Inflammatory macrophage treated with lipopolysaccharide for 4 hours (primary cell): ENCODE data around the gene GIMD1.
"Not testable (repeated sequence)": the region's sequence is repeated elsewhere in the genome, so short reads cannot be mapped to it uniquely, and the experiment has no call there.

ENCODE experiments used
- DNase-seq: peaks from one replicate; pipeline ENCODE4 v3.0.0-alpha.2; 2020

Gene GIMD1

GRCh38 chr4:106344647-106344970 lies 24.0 kb downstream of the GIMD1 start:
- DNase-seq = no peak

DNA sequence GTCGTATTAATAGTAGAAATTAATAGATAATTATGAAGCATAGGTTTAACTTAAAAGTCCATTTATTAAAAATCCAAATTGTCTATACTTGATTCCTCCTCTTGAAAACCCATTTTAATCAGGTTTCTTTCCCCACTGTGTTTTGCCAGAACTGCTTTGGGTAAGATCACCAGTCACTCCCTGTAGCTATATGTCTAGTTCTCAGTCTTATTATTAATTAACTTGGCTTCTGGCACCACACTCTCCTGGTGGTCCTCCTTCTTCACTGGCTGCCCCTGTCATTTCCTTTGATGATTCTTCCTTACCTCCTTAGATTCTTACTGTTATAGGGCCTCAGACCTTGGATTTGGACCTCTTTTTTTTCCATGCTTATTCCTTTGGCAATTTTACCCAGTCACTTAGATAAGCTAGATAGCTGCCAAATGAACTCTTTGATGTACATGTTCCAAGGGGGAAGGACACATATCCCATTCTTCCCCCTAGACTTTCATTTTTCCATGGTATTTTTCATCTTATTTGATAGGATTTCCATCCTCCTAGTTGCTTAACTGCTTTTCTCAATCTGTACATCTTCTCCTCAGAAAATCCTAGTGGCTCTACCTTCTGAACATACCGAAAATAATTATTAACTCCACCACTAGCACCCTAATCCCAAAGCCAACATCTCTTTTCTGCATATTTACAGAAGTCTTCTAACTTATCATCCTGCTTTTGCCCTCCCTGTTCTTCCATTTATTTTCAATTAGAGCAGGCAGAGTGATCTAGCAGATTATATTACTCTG lies 24.5 kb downstream of the GIMD1 start:
- no peak for DNase-seq

- no peak for DNase-seq
These were observed 27.8 kb downstream of the GIMD1 start for GRCh38 chr4:106340774-106341173.

GRCh38 chr4:106339431-106339830 lies 29.1 kb downstream of the GIMD1 start:
- DNase-seq = no peak

DNA sequence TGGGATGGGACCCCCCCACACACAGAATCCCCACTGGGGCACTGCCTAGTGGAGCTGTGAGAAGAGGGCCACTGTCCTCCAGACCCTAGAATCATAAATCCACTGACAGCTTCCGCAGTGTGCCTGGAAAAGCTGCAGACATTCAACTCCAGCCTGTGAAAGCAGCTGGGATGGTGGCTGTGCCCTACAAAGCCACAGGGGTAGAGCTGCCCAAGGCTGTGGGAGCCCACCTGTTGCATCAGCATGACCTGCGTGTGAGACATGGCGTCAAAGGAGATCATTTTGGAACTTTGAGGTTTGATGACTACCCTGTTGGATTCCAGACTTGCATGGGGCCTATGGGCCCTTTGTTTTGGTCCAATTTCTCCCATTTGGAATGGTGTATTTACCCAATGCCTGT lies 29.9 kb downstream of the GIMD1 start:
- no peak for DNase-seq

- no peak for DNase-seq
These were observed 30.7 kb downstream of the GIMD1 start for GRCh38 chr4:106337916-106338315.

GRCh38 chr4:106336618-106337017 lies 32.0 kb downstream of the GIMD1 start:
- no peak for DNase-seq

DNA sequence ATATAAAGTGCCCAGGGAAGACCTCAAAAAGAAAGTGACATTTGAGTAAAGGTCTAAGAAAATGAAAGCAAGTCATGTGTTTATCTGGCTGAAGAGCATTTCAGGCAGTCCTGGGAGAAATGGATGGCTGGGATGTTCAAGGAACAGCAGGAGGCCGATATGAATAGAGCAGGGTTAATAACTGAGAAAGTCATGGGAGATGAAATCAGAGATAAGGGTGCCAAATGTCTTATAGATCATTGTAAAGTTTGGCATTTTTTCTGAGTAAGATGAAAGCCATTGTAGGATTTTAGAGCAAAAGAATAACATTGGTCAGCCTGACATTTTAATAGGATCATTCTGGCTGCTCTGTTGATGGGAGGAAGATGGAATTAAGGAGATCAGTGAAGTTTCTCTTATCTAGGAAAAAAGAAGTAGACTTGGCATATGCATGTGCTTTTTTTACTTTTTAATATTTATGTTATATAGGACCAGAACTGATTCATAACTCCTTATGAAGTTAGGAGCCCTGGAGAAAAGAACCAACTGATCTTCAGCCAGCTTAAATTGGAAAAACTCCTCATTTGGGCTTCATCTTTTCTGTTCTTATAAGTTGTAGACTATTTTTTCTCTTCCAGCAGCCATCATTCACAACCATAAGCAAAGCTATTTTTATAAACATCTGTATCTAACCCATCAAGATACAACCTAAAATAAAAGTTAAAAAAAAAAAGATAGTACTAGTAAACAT lies 33.7 kb downstream of the GIMD1 start:
- no peak for DNase-seq

DNA sequence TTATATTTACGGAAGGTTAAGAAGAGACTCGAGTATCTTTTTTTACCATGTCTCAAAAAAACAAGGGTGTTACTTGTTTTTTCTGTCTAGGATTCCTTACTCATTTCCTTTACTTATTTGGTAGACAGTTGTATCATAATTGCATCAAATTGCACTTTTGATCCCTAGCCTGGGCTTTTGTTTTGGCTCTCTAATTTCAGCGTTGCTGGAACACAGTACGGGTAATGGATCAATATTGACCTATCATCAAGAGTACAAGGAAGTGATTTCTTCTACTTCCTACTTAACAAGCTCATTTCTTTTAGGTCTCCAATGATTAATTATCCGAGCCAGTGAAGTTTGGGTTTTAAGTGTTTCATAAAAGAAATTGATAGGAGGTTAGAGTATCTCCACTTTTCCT lies 35.4 kb downstream of the GIMD1 start:
- no peak for DNase-seq

DNA sequence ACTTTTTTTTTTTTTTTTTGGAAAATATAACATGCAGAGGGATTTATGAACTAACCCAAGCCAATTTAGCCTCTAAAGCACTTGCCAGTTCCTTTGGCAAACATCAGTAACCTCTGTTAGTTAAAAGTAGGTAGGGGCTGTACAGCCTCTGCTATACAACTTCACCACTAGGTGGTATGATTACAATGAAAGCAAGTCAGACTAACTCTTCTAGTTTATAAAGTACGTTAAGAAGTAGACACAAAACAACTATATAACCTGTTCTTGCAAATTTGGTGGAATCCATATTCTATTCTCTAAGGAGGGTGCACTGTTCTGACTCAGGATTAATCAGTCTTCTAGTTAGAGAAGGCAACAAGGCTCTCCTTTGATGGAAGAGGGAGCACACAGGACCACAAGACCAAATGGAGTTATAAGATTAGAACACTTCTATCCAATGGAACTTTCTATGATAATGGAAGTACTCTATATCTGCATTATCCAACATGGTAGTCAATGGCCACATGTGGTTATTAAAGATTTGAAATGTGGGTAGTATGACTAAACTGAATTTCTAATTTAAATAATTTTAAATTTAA lies 39.4 kb downstream of the GIMD1 start:
- peak; percentile 37 for DNase-seq

GRCh38 chr4:106325800-106326199 lies 42.8 kb downstream of the GIMD1 start:
- no peak for DNase-seq

DNA sequence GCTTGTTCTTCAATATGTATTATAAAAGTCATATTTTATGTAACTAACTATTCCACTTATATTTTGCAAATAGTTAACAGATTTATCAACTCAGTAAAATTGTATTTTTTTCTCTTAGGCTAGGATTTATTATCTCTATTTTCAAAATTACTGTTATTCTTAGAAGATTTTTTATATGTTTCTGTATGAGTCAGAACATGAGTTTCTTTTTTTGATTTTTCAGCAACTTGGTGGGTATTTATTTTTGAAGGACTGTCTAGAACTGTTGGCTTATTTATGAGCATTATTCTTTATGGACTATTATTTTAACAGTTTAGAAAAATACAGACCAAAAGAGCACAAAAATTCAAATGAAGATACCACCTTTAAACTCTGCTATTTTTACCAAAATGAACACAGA lies 45.5 kb downstream of the GIMD1 start:
- no peak for DNase-seq

GRCh38 chr4:106321814-106322213 lies 46.8 kb downstream of the GIMD1 start:
- not testable (repeated sequence) for DNase-seq

DNA sequence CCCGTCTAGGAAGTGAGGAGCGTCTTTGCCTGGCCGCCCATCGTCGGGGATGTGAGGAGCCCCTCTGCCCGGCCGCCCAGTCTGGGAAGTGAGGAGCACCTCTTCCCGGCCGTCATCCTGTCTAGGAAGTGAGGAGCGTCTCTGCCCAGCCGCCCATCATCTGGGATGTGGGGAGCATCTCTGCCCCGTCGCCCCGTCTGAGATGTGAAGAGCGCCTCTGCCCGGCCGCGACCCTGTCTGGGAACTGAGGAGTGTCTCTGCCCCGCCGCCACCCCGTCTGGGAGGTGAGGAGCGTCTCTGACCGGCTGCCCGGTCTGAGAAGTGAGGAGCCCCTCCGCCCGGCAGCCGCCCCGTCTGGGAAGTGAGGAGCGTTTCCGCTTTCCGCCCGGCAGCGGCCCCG lies 47.4 kb downstream of the GIMD1 start:
- DNase-seq = not testable (repeated sequence)

DNA sequence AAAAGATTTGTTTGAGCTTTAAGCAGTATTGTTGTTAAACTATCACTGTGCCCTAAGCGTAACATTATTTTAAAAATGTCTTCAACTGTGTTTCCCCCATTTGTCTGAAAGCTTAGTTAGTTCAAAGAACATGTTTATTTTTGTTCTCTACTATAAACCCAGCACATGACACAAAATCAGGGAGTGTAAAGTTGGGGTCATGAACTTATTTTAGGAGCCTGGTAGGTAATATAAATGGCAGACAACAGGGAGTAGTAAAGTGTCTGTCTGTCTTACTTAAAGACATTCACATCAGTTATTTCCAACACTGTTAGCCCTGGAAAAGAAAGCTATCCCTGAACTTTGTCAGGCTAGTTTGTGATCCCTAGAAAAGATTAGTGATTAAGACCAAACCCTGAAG lies 48.3 kb downstream of the GIMD1 start:
- no peak for DNase-seq

- peak; percentile 13 for DNase-seq
These were observed 50.1 kb downstream of the GIMD1 start for GRCh38 chr4:106318511-106318910.

GRCh38 chr4:106317815-106318214 lies 50.8 kb downstream of the GIMD1 start:
- no peak for DNase-seq

DNA sequence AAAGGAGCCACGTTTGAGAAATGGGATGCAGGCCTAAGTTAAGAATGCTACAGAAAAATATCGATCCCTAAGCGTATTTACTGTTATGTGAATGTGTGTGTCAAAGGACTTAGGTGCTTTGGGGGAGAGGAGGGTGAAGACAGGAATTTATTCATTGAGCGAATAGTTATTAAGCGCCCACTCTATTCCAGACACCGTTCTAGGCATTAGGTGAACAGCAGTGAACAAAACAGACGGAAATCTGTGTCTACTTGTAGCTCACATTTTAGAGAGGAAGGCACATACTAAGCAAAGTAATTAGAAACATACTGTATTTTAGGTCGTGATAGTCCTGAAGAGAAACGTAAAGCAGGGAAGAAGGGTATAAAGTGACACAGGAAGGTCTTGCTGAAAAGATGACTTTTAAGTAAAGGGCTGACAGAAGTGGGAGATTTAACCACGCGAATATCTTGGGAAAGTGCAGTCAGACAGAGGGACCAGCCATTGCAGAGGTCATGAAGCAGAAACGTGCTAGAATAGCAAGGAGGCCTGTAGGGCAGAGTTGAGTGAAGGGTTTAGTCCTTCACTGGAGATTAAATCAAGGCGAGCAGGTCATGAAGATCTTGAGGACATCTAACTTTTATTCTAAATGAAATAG lies 51.7 kb downstream of the GIMD1 start:
- DNase-seq = peak; percentile 11

DNA sequence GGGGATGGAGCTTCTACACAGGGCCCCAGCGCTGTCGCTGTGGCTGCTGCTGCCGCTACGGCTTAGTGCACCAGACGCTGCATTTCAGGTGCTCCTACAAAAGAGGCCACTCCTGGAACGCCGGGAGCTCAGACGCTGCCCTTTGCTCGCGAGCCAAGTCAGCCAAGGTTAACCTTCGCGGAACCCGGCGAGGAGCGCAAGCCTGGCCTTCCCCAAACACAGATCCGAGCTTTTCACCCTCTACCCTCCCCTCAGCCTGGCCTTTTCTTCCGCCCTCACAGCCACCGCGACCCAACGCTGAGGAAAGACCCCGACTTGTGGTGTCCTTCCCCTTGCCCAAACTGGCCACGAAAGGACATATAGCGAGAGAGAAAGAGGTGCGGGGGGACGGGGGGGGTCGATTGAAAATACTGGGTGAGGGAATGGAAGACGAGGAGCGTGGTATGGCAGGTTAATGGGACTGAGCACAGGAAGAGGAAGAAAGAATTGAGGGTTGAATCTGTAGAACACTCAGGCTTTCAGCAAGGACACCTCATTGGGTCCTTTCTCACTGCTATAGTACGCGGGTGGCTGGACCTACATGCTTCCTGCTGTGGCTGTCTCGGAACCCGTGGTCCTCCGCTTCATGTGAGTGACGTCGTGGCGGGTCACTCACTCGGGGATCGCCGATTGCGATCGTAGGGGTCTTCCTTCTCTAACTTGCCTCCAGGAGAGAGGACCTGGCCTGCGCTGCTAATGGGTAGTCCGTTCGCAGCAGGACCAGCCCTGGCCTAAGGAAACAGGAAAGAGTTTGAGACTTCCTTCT lies 52.4 kb downstream of the GIMD1 start, which contains the start of the genes AIMP1 and TBCK:
Gene AIMP1 (plus strand): TSS at position 583 of the 805 bp plus-strand sequence. CDS start 8,460 bp downstream, outside the sequence.
Gene TBCK (minus strand): TSS at position 242 of the 805 bp plus-strand sequence. CDS start 7,249 bp downstream, outside the sequence.
- DNase-seq = peak; percentile 92

GRCh38 chr4:106315476-106315967 lies 53.1 kb downstream of the GIMD1 start:
- DNase-seq = peak; percentile 47

GRCh38 chr4:106314960-106315359 lies 53.6 kb downstream of the GIMD1 start:
- DNase-seq = no peak

- DNase-seq = no peak
These were observed 55.5 kb downstream of the GIMD1 start for GRCh38 chr4:106312997-106313522.
